HCT116 (cell line): ENCODE results near the gene ZBTB8B. TPM values are rescaled to one million over a fixed set of nuclear protein-coding genes. Genes with fewer than 3 reads are reported as not detected.
A peak's percentile ranks its signal among the peaks of the same experiment; 100 is the strongest.

Experiments
- ATAC-seq: fragments of 200-7000 bp; cut with Tn5 transposase; 2 replicates; pipeline ENCODE4 v1.9.1; 2020; ENCODE audit warnings: mild to moderate bottlenecking, moderate library complexity
- BruUV-seq: library from RNA; stranded (reverse); fragments of 400-500 nt; replicated peaks from 2 replicates; lab custom pipeline; 2021; lab: Mats Ljungman, UMichigan
- CTCF ChIA-PET: fragments of 300-600 bp; sonication (Branson Sonifier 250); formaldehyde crosslinking; loops from one replicate; lab custom pipeline; 2021; ENCODE audit warnings: antibody characterized with exemption; lab: Charles Lee
- POLR2A ChIA-PET: fragments of 300-600, 350-600 bp; sonication (Branson Sonifier 250); formaldehyde crosslinking; loops from one replicate; lab custom pipeline; 2021; ENCODE audit warnings: antibody characterized with exemption; lab: Charles Lee
- RAD21 ChIA-PET, 2 experiments: fragments of 300-600 bp; sonication (Branson Sonifier 250); formaldehyde crosslinking; loops; one replicate each; lab custom pipeline; 2023; ENCODE audit warnings: low total read pairs in 2 of 2; ENCODE audit not compliant: uncharacterized antibody in 2 of 2, unreplicated experiment in 2 of 2, low non-redundant PET in 1 of 2; lab: Charles Lee
- DNase-seq: peaks from one replicate; pipeline ENCODE4 v3.0.0-alpha.2; 2010; ENCODE audit warnings: low read depth, low spot score
- H2AFZ ChIP-seq: fragments of 200-600 bp; shearing (Covaris generic), sonication (generic); 2 replicates; pipeline ENCODE4 v1.6.1; 2017; ENCODE audit warnings: low read depth, mixed run types, mixed read lengths, antibody characterized with exemption, low read length; ENCODE audit not compliant: poor library complexity, severe bottlenecking
- H3K27ac ChIP-seq: 2 replicates; pipeline ENCODE4 v1.5.1; 2012; ENCODE audit warnings: low read depth, low read length
- H3K27me3 ChIP-seq: fragments of 200-600 bp; sonication (generic); 2 replicates; pipeline ENCODE4 v1.6.1; 2016; ENCODE audit warnings: mixed run types, low read length, mixed read lengths; ENCODE audit not compliant: insufficient read depth
- H3K36me3 ChIP-seq, 2 experiments: fragments of 200-500 bp in 1 of 2; fragments of 200-600 bp in 1 of 2; sonication (Bioruptor generic) in 1 of 2; sonication (generic) in 1 of 2; 2 replicates each; pipeline versions ENCODE4 v1.5.1 to v1.6.1; 2014 to 2016; ENCODE audit warnings: low read length in 2 of 2, inconsistent platforms in 1 of 2, mixed read lengths in 1 of 2, mixed run types in 1 of 2; ENCODE audit not compliant: insufficient read depth in 2 of 2, control insufficient read depth in 1 of 2
- H3K4me1 ChIP-seq, 2 experiments: fragments of 200-600 bp in 1 of 2; sonication (generic) in 1 of 2; 2 replicates each; pipeline versions ENCODE4 v1.5.1 to v1.6.1; 2012 to 2017; ENCODE audit warnings: low read length in 2 of 2, inconsistent platforms in 1 of 2, mild to moderate bottlenecking in 1 of 2, mixed read lengths in 1 of 2, mixed run types in 1 of 2, moderate library complexity in 1 of 2; ENCODE audit not compliant: insufficient read depth in 2 of 2, control insufficient read depth in 1 of 2
- H3K4me2 ChIP-seq: fragments of 200-600 bp; sonication (generic); 2 replicates; pipeline ENCODE4 v1.6.1; 2017; ENCODE audit warnings: mixed run types, low read length, mixed read lengths
- H3K4me3 ChIP-seq, 2 experiments: fragments of 200-600 bp in 1 of 2; sonication (generic) in 1 of 2; replicated peaks in 1 of 2; 2 replicates each; pipeline ENCODE4 v1.5.1; 2011 to 2016; ENCODE audit warnings: low read length in 2 of 2, control low read depth in 1 of 2, low read depth in 1 of 2, mild to moderate bottlenecking in 1 of 2, mixed read lengths in 1 of 2, mixed run types in 1 of 2
- H3K79me2 ChIP-seq: fragments of 200-600 bp; sonication (generic); 2 replicates; pipeline ENCODE4 v1.6.1; 2017; ENCODE audit warnings: mild to moderate bottlenecking, mixed run types, low read length, moderate library complexity, mixed read lengths; ENCODE audit not compliant: insufficient read depth
- H3K9ac ChIP-seq: fragments of 200-600 bp; sonication (generic); 2 replicates; pipeline ENCODE4 v1.6.1; 2016; ENCODE audit warnings: low read length, mixed read lengths
- H3K9me2 ChIP-seq: fragments of 200-600 bp; sonication (generic), shearing (Covaris generic); 2 replicates; pipeline ENCODE4 v1.6.1; 2017; ENCODE audit warnings: mixed run types, mild to moderate bottlenecking, moderate library complexity; ENCODE audit not compliant: insufficient read depth
- H3K9me3 ChIP-seq, 2 experiments: fragments of 200-500 bp in 1 of 2; fragments of 200-600 bp in 1 of 2; sonication (Bioruptor generic) in 1 of 2; sonication (generic) in 1 of 2; 2 replicates each; pipeline ENCODE4 v1.6.1; 2014 to 2017; ENCODE audit warnings: low read length in 2 of 2, mixed read lengths in 2 of 2, inconsistent platforms in 1 of 2, low read depth in 1 of 2, mild to moderate bottlenecking in 1 of 2, mixed run types in 1 of 2, moderate library complexity in 1 of 2; ENCODE audit not compliant: control insufficient read depth in 1 of 2, insufficient read depth in 1 of 2
- H4K20me1 ChIP-seq: fragments of 200-600 bp; sonication (generic), shearing (Covaris generic); 2 replicates; pipeline ENCODE4 v1.6.1; 2017; ENCODE audit warnings: mixed run types, mild to moderate bottlenecking, moderate library complexity; ENCODE audit not compliant: insufficient read depth
- CTCF ChIP-seq, 3 experiments: fragments of 200-600 bp in 1 of 3; sonication (generic) in 1 of 3; IDR thresholded peaks in 2 of 3; conservative IDR thresholded peaks in 1 of 3; 2 replicates each; pipeline ENCODE4 v1.5.1; 2012 to 2017; ENCODE audit warnings: low read depth in 2 of 3, low read length in 2 of 3, antibody characterized with exemption in 1 of 3, borderline replicate concordance in 1 of 3, control low read depth in 1 of 3, mild to moderate bottlenecking in 1 of 3, mixed read lengths in 1 of 3, mixed run types in 1 of 3, moderate library complexity in 1 of 3; ENCODE audit not compliant: insufficient read depth in 1 of 3
- EZH2 ChIP-seq: fragments of 200-600 bp; sonication (generic); IDR thresholded peaks from 2 replicates; pipeline ENCODE4 v1.6.1; 2017; ENCODE audit warnings: antibody characterized with exemption, mixed run types
- FOSL1 ChIP-seq: IDR thresholded peaks from 2 replicates; pipeline ENCODE4 v1.6.1; 2012; ENCODE audit warnings: low read depth
- POLR2A ChIP-seq: IDR thresholded peaks from 2 replicates; pipeline ENCODE4 v1.7.0; 2011; ENCODE audit warnings: borderline replicate concordance; ENCODE audit not compliant: insufficient read depth, insufficient read length; ENCODE audit errors: extremely low read depth
- RAD21 ChIP-seq: IDR thresholded peaks from 2 replicates; pipeline ENCODE4 v1.6.1; 2012; ENCODE audit warnings: low read depth, mild to moderate bottlenecking
- SIN3A ChIP-seq: IDR thresholded peaks from 2 replicates; pipeline ENCODE4 v1.6.1; 2012; ENCODE audit warnings: low read depth
- SRF ChIP-seq: IDR thresholded peaks from 2 replicates; pipeline ENCODE4 v1.6.1; 2012; ENCODE audit warnings: low read depth
- ZFX ChIP-seq: fragments of 450-650 bp; IDR thresholded peaks from 2 replicates; pipeline ENCODE4 v1.6.1; 2017
- intact Hi-C: fragments of 100-400 bp; cut with micrococcal nuclease; formaldehyde crosslinking; loops from 2 replicates; pipeline ENCODE4 v1.10.0; 2022
- total RNA-seq: library from RNA; stranded (reverse); gene quantifications from one replicate; pipeline ENCODE4 v1.2.1, GENCODE V29; 2021; ENCODE audit not compliant: unreplicated experiment

ZBTB8B gene
- total RNA-seq, 1 experiment from 2014 or later = 0.25 TPM

- BruUV-seq = TSS peak; percentile 92
- H3K27ac ChIP-seq = peak overlapping the region; percentile 47
- ChIA-PET CTCF (interaction anchor here (0.6 to 3.4 kb wide), 12 partner anchors 16 to 505 kb away, joined by 3 to 14 read pairs (median 3); partner anchors contain the start of genes BSDC1, RBBP4 and ZBTB8B), POLR2A (interaction anchor here (0.7 to 1.8 kb wide), 7 partner anchors 51 to 387 kb away, joined by 3 to 8 read pairs (median 5); partner anchors contain the start of genes BSDC1, RBBP4 and ZBTB8OS), RAD21 (interaction anchor here in 1 of 2 experiments (1.8 kb wide), 1 partner anchor 71 kb away, joined by 5 read pairs; no protein-coding TSS in a partner anchor)
- H3K36me3 ChIP-seq = no peaks in the 10 kb centered on the region
- H3K9me2 ChIP-seq = peaks cover 3% of the 10 kb centered on the region; the same call in 1 of the 2 replicates
- H3K79me2 ChIP-seq = no peaks in the 10 kb centered on the region
- ATAC-seq = peak; percentile 79
- H4K20me1 ChIP-seq = no peaks in the 10 kb centered on the region
- H3K4me2 ChIP-seq = peak overlapping the region; percentile 93
- no peaks in the 10 kb centered on the region for H3K27me3 ChIP-seq
- H3K9ac ChIP-seq = peak overlapping the region; percentile 37
- intact Hi-C loops = loop anchor here (1.0 to 5.0 kb wide), 5 partner anchors 53 to 324 kb away; partner anchors contain the start of genes ZBTB8A and ZBTB8OS
- H3K4me1 ChIP-seq = peaks cover 22 to 36% of the 10 kb centered on the region in 2 experiments
- peak overlapping the region; percentile 93 for H2AFZ ChIP-seq
- DNase-seq = peak; percentile 68
- no peaks in the 10 kb centered on the region for H3K9me3 ChIP-seq
- TF ChIP-seq FOSL1 (0 out of 2 replicates have a peak, but pooled peaks have one; percentile 28), CTCF (IDR thresholded peaks at IDR 0.05 in 2 of 3, conservative IDR thresholded peaks at IDR 0.05 in 1 of 3; ENCODE audit: borderline replicate concordance in 1 of 3, insufficient read depth in 1 of 3, low read depth in 2 of 3, low read length in 2 of 3) (peak; percentile 55 to 79 (median 69); a peak in 5 of 6 replicates), EZH2 (no peak), ZFX (peak; percentile 14; the same call in 1 of the 2 replicates), POLR2A (peak; percentile 91), RAD21 (peak; percentile 70), SRF (no peak), SIN3A (peak; percentile 12; the same call in 1 of the 2 replicates)
- H3K4me3 ChIP-seq = peak overlapping the region; percentile 16 to 36
These were observed 16.0 kb upstream of the ZBTB8B start for GRCh38 chr1:32448773-32449456.
